GM23338 (cell line): ENCODE measurements around the gene PROSER2.

Experiments used
- CREB1 ChIP-seq: fragments of 250-450 bp; sonication (Bioruptor Pico); IDR thresholded peaks from 2 replicates; pipeline ENCODE4 v1.5.0; 2020; ENCODE audit warnings: low read depth, mild to moderate bottlenecking, moderate library complexity
- CTCF ChIP-seq, 2 experiments: fragments of 200-600 bp in 1 of 2; sonication (generic) in 1 of 2; conservative IDR thresholded peaks; 2 replicates each; pipeline versions ENCODE4 v1.5.1 to v1.6.1; 2016 to 2017; ENCODE audit warnings: antibody characterized with exemption in 2 of 2, low read depth in 2 of 2, mild to moderate bottlenecking in 2 of 2, moderate library complexity in 1 of 2
- EZH2 ChIP-seq: fragments of 200-600 bp; sonication (generic); IDR thresholded peaks from one replicate; pipeline ENCODE4 v1.8.0; 2017; ENCODE audit warnings: antibody characterized with exemption, mild to moderate bottlenecking, low read depth; ENCODE audit not compliant: unreplicated experiment
- EZH2phosphoT487 ChIP-seq: fragments of 200-600 bp; sonication (generic); IDR thresholded peaks from one replicate; pipeline ENCODE4 v1.8.1; 2018; ENCODE audit warnings: antibody characterized with exemption; ENCODE audit not compliant: unreplicated experiment
- JUNB ChIP-seq: IDR thresholded peaks from one replicate; pipeline ENCODE4 v1.6.1; 2016; ENCODE audit warnings: antibody characterized with exemption; ENCODE audit not compliant: unreplicated experiment
- NANOG ChIP-seq: IDR thresholded peaks from 2 replicates; pipeline ENCODE4 v1.6.1; 2016; ENCODE audit warnings: antibody characterized with exemption, borderline replicate concordance
- POLR2AphosphoS5 ChIP-seq: IDR thresholded peaks from 2 replicates; pipeline ENCODE4 v1.6.1; 2016; ENCODE audit warnings: antibody characterized with exemption, low read depth
- ZNF462 ChIP-seq: fragments of 250-450 bp; sonication (Bioruptor Pico); IDR thresholded peaks from 2 replicates; pipeline ENCODE4 v1.5.0; 2020; ENCODE audit warnings: mild to moderate bottlenecking, moderate library complexity
- TF ChIP-seq, protein P1 (sequence below): IDR thresholded peaks from one replicate; pipeline ENCODE4 v1.6.1; 2018; ENCODE audit warnings: antibody characterized with exemption; ENCODE audit not compliant: unreplicated experiment

- no peak for TF ChIP-seq CTCF (conservative IDR thresholded peaks at IDR 0.05; ENCODE audit: low read depth in 2 of 2)
- TF ChIP-seq, protein P1, sequence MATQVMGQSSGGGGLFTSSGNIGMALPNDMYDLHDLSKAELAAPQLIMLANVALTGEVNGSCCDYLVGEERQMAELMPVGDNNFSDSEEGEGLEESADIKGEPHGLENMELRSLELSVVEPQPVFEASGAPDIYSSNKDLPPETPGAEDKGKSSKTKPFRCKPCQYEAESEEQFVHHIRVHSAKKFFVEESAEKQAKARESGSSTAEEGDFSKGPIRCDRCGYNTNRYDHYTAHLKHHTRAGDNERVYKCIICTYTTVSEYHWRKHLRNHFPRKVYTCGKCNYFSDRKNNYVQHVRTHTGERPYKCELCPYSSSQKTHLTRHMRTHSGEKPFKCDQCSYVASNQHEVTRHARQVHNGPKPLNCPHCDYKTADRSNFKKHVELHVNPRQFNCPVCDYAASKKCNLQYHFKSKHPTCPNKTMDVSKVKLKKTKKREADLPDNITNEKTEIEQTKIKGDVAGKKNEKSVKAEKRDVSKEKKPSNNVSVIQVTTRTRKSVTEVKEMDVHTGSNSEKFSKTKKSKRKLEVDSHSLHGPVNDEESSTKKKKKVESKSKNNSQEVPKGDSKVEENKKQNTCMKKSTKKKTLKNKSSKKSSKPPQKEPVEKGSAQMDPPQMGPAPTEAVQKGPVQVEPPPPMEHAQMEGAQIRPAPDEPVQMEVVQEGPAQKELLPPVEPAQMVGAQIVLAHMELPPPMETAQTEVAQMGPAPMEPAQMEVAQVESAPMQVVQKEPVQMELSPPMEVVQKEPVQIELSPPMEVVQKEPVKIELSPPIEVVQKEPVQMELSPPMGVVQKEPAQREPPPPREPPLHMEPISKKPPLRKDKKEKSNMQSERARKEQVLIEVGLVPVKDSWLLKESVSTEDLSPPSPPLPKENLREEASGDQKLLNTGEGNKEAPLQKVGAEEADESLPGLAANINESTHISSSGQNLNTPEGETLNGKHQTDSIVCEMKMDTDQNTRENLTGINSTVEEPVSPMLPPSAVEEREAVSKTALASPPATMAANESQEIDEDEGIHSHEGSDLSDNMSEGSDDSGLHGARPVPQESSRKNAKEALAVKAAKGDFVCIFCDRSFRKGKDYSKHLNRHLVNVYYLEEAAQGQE, result no peak
- TF ChIP-seq CREB1 (CRISPR knock-in tag), result no peak
- no peak for TF ChIP-seq POLR2AphosphoS5
- no peak for TF ChIP-seq EZH2
- no peak for TF ChIP-seq ZNF462 (CRISPR knock-in tag)
- no peak for TF ChIP-seq NANOG
- TF ChIP-seq JUNB, result no peak
- no peak for TF ChIP-seq EZH2phosphoT487
Measured at GRCh38 chr10:11901036-11901301, 77.8 kb downstream of the PROSER2 start.
